WTC11 (cell line): ENCODE measurements around the gene ZNHIT2.

ENCODE experiments used
- ELF4 ChIP-seq: sonication (generic); formaldehyde crosslinking; IDR thresholded peaks from 2 replicates; pipeline ENCODE4 v1.8.1; 2022; ENCODE audit warnings: low read depth, mild to moderate bottlenecking, moderate library complexity, missing genetic modification reagents
- NFYB ChIP-seq: sonication (generic); formaldehyde crosslinking; conservative IDR thresholded peaks from 2 replicates; pipeline ENCODE4 v1.8.0; 2022; ENCODE audit warnings: low read depth, missing genetic modification reagents
- PREB ChIP-seq: sonication (generic); formaldehyde crosslinking; IDR thresholded peaks from 2 replicates; pipeline ENCODE4 v1.8.1; 2022; ENCODE audit warnings: mild to moderate bottlenecking, missing genetic modification reagents, moderate library complexity, borderline replicate concordance
- TF ChIP-seq, protein P1 (sequence below): sonication (generic); formaldehyde crosslinking; conservative IDR thresholded peaks from 2 replicates; pipeline ENCODE4 v1.8.1; 2022; ENCODE audit warnings: mild to moderate bottlenecking, missing genetic modification reagents
- TF ChIP-seq, protein P2 (sequence below): fragments of 200-600 bp; IDR thresholded peaks from 2 replicates; pipeline ENCODE4 v1.8.0; 2022; ENCODE audit warnings: antibody characterized with exemption

DNA sequence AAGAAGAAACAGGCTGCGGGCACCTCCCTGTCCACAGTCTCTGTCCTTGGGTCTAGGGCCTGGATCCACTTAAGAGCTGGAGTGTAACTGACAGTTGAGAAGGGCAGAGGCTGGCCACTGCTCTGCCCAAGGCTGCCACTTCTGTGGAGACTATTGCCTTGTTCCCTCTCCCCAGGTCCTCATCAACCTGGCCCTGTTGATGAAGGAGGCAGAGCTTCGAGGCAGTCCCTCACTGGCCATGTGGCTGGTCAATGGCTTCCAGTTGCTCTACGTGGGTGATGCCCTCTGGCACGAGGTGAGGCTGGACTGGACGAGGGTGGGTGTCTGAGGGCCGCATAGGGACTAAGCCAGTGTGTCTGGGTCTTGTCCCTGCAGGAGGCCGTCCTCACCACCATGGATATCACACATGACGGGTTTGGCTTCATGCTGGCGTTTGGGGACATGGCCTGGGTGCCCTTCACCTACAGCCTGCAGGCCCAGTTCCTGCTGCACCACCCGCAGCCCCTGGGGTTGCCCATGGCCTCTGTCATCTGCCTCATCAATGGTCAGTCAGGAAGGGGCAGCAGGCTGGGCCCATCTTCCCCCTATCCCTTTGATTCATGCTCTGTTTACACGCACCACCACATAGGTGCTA is 2.8 kb downstream of the ZNHIT2 start:
- TF ChIP-seq NFYB (CRISPR knock-in tag): no peak
- TF ChIP-seq, protein P1, sequence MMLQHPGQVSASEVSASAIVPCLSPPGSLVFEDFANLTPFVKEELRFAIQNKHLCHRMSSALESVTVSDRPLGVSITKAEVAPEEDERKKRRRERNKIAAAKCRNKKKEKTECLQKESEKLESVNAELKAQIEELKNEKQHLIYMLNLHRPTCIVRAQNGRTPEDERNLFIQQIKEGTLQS: no peak
- TF ChIP-seq, protein P2, sequence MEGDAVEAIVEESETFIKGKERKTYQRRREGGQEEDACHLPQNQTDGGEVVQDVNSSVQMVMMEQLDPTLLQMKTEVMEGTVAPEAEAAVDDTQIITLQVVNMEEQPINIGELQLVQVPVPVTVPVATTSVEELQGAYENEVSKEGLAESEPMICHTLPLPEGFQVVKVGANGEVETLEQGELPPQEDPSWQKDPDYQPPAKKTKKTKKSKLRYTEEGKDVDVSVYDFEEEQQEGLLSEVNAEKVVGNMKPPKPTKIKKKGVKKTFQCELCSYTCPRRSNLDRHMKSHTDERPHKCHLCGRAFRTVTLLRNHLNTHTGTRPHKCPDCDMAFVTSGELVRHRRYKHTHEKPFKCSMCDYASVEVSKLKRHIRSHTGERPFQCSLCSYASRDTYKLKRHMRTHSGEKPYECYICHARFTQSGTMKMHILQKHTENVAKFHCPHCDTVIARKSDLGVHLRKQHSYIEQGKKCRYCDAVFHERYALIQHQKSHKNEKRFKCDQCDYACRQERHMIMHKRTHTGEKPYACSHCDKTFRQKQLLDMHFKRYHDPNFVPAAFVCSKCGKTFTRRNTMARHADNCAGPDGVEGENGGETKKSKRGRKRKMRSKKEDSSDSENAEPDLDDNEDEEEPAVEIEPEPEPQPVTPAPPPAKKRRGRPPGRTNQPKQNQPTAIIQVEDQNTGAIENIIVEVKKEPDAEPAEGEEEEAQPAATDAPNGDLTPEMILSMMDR: no peak
- no peak for TF ChIP-seq PREB
- TF ChIP-seq ELF4 (CRISPR knock-in tag): no peak
